Stimulated activated CD8-positive, alpha-beta memory T cell treated with anti-CD3 and anti-CD28 coated beads, Interleukin-12 subunit alpha, Interleukin-12 subunit beta, amount 100 ng/mL, for 4 hours (primary cell): ENCODE measurements around the gene NT5C3A.
A peak's percentile ranks its signal among the peaks of the same experiment; 100 is the strongest.
"Not testable (repeated sequence)": the region's sequence is repeated elsewhere in the genome, so short reads cannot be mapped to it uniquely, and the experiment has no call there.

ENCODE experiments used
- DNase-seq: peaks from one replicate; pipeline ENCODE4 v3.0.0-alpha.2; 2020; ENCODE audit warnings: low read depth

Gene NT5C3A

GRCh38 chr7:33062023-33062781, at the start of gene NT5C3A:
Gene NT5C3A, minus strand, starts transcription at chr7:33062776. Its CDS starts 71 bp downstream, at chr7:33062705.
- no peak for DNase-seq

- DNase-seq, result no peak
Observed at GRCh38 chr7:33111614-33112013, 49.0 kb upstream of the NT5C3A start.

GRCh38 chr7:33109758-33110238, 47.2 kb upstream of the NT5C3A start:
- DNase-seq, result no peak

- DNase-seq, result peak; percentile 72
Observed at GRCh38 chr7:33109005-33109757, 46.6 kb upstream of the NT5C3A start, which contains the start of gene RP9. Gene RP9, minus strand, starts transcription at chr7:33109404. Its CDS starts 32 bp downstream, at chr7:33109372.

GRCh38 chr7:33108554-33109004, 46.0 kb upstream of the NT5C3A start:
- DNase-seq, result no peak

GRCh38 chr7:33107136-33108066, 44.8 kb upstream of the NT5C3A start:
- no peak for DNase-seq

- DNase-seq, result no peak
Observed at GRCh38 chr7:33101906-33102305, 39.3 kb upstream of the NT5C3A start.

- DNase-seq, result no peak
Observed at GRCh38 chr7:33100770-33101169, 38.2 kb upstream of the NT5C3A start.

GRCh38 chr7:33099154-33099940, 36.8 kb upstream of the NT5C3A start:
- no peak for DNase-seq

GRCh38 chr7:33094745-33095275, 32.2 kb upstream of the NT5C3A start:
- not testable (repeated sequence) for DNase-seq

GRCh38 chr7:33093266-33093665, 30.7 kb upstream of the NT5C3A start:
- DNase-seq, result no peak

- no peak for DNase-seq
Observed at GRCh38 chr7:33091641-33092191, 29.1 kb upstream of the NT5C3A start.

- DNase-seq, result no peak
Observed at GRCh38 chr7:33091111-33091531, 28.5 kb upstream of the NT5C3A start.

- no peak for DNase-seq
Observed at GRCh38 chr7:33089142-33089541, 26.6 kb upstream of the NT5C3A start.

- DNase-seq, result no peak
Observed at GRCh38 chr7:33087858-33088257, 25.3 kb upstream of the NT5C3A start.

GRCh38 chr7:33087356-33087755, 24.8 kb upstream of the NT5C3A start:
- DNase-seq, result no peak

GRCh38 chr7:33079763-33080690, 17.5 kb upstream of the NT5C3A start:
- no peak for DNase-seq

- no peak for DNase-seq
Observed at GRCh38 chr7:33079096-33079495, 16.5 kb upstream of the NT5C3A start.

GRCh38 chr7:33076737-33077136, 14.2 kb upstream of the NT5C3A start:
- DNase-seq, result no peak
